HS-27A (cell line): ENCODE data around the gene HLA-G.

Experiments used
- DNase-seq: peaks from one replicate; pipeline ENCODE4 v3.0.0-alpha.2; 2012; ENCODE audit warnings: low read depth, missing footprints

Gene HLA-G

DNA sequence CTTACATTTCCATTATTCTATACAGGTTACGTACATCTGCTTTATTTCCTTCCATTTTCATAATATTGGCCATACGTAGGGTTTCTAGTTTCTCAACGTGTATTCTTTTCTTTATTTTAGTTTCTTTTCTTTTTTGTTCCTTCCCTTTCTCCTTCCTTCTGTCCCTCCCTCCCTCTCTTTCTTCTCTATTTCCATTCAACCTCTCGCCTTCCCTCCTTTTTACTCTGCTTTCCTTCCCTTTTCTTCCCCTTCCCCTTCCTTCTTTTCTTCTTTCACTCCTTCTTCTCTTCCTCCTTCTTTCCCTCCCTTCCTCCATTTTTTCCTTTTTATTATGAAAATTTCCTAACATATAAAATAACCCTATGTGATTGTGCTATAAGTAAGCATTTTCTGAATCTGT, 8.7 kb upstream of the HLA-G start:
- no peak for DNase-seq

DNA sequence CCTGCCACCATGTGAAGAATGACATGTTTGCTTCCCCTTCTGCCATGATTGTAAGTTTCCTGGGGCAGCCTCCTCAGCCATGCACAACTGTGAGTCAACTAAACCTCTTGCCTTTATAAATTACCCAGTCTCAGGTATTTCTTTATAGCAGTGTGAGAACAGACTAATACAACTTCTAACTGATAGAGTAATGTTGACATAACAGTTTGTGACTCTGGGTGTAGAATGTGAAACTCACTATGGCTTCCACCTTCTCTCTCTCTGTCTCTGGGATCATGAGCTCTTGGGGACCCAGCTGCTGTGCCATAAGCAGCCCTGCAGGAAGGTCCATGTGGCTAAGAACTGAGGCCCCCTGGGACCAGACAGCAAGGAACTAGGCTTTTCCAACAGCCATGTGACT, 3.5 kb upstream of the HLA-G start:
- DNase-seq: no peak

- no peak for DNase-seq
Observed at GRCh38 chr6:29825848-29826247, 1.8 kb upstream of the HLA-G start.

DNA sequence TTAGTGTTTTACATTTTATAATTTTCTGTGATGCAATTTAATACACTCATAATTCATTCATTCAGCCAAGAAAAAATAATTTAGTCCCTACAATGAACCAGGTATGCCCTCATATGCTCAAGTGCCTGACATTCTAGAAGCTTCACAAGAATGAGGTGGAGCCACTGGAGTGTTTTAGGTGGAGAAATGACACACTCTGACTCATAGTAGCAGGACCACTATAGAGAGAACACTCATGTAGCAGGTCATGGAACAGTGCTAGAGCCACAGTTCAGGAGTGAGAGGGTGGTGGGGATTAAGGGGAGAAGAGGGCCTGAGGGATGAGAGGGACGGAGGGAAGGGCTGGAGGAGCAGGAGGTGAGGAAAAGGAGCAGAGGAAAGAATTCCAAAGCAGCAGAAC, 1.4 kb upstream of the HLA-G start:
- no peak for DNase-seq

DNA sequence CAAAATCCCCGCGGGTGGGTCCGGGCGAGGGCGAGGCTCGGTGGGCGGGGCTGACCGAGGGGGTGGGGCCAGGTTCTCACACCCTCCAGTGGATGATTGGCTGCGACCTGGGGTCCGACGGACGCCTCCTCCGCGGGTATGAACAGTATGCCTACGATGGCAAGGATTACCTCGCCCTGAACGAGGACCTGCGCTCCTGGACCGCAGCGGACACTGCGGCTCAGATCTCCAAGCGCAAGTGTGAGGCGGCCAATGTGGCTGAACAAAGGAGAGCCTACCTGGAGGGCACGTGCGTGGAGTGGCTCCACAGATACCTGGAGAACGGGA, 809 bp downstream of the HLA-G start:
- no peak for DNase-seq

GRCh38 chr6:29829766-29830165, 2.1 kb downstream of the HLA-G start:
- no peak for DNase-seq

GRCh38 chr6:29830409-29830808, 2.8 kb downstream of the HLA-G start:
- no peak for DNase-seq

GRCh38 chr6:29831776-29832175, 4.2 kb downstream of the HLA-G start:
- no peak for DNase-seq

DNA sequence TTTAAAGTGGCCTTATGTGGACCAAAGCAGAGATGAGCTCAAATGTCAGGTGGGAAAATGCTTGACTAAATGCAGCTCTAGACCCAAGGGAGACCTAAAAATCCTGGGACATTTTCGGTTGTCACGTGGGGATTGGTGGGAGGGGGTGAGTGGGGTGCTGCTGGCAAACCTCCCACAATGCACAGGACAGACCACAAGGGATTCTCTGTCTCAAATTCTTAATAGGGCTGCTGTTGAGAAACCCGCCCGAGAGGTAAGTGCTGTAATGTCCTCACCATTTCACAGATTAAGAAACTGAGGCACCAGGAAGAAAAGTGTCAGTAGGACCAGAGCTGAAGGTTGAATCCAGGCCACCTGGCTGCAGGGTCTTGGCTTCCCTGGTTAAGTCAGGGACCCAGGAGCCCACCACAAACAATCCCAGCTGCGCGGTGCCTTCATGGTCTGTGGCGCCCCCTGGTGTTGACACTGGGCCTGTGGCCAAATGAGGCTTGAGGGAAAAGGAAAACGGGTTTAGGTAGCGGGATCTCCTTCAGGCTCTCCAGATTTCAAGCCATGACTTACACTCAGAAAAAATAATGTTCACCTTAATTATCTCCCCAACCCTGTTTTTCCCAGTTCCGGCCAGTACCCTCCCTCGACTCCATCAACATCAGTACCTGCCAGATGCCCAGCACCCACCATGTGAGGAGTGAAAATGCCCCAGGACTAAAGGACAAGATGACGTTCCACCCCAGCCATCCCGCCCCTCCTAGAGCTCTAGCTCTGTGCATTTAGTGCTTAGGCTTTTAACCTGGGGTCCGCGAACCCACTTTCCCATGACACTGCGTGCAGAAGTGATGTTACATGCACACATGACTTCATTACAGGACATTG, 7.2 kb downstream of the HLA-G start:
- DNase-seq: no peak

GRCh38 chr6:29839917-29840316, 12.3 kb downstream of the HLA-G start:
- DNase-seq: no peak

GRCh38 chr6:29841030-29841429, 13.4 kb downstream of the HLA-G start:
- no peak for DNase-seq

DNA sequence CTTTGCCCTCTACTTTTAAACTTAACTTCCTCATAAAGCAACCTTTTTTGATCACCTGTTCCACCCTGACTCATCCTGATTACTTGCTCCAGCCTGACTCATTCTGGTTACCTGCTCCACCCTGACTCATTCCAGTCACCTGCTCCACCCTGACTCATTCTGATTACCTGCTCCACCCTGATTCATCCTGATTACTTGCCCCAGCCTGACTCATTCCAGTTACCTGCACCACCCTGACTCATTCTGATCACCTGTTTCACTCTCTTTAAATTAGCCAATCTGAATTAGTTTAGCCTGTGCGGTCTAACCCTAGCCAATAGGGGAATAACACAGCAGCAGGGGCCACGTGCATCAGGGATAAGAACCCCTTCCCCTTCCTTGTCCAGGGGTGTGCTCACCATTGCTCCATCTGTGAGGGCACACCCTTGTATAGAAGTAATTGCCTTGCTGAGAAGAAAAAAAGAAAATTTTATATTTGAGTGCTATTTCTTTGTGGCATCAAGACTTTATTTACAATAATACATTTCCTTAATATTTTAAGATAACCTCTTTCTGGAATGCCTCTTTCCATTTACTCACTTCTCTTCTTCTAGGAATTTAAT, 17.9 kb downstream of the HLA-G start:
- DNase-seq: no peak

DNA sequence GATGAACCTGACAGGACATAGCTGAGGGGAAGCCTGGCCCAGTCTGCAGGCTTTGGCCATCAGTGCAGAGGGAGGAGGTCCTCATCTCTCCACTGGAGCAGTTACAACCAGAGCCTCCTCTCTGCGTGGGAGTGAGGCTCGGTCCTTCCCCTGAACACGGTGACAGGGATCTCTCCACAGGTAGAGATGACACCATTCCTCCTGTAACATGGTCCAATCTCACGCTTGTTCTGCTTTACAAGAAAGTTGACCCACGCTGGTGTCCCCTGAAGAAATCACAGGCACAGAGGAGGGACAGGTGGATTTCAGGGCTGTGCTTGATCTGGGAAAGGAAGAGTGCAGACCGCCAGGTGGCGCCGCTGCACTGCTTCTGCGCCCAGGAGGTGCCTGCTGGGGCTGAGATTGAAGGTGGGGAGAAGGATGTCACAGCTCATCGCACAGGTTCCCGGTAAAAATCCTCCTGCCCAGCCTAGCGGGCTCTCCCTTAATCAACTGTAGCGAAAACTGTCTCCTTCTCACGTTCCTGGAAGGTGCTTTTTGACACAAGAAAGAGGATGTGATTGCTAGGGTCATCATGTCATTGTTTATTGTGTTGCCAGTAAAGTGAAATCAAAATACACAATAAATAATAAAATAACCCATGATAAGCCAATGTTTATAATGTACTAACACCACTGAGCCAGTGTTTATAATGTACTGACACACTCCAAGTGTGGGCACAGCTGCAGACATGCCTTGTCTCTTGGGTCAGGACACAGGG, 20.4 kb downstream of the HLA-G start:
- peak; percentile 33 for DNase-seq

DNA sequence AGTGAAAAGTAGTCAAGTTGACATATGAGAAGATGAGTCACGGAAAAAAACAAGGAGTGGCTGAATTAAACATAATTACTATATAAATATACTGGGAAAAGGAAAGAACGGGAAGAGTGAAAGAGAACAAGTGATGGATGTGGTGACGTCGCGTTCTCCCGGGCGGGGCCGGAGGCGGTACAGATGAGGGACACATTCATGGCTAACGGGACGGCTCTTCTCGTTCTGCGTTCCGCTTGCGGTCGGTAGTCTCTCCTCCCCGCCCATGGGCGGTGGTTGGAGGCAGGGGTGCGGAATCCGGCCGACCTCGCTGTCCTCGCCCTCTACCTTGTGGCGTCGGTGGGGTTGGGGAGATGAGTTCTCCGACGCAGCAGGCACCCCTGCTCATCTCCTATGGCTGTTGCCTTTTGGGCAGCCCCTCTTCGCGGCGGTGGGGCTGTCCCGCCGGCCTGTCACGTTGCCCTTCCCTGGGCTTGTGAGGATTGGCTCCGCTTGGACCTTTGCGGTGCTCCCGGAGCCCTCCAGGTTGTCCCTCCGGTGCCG, 22.5 kb downstream of the HLA-G start:
- DNase-seq: no peak

DNA sequence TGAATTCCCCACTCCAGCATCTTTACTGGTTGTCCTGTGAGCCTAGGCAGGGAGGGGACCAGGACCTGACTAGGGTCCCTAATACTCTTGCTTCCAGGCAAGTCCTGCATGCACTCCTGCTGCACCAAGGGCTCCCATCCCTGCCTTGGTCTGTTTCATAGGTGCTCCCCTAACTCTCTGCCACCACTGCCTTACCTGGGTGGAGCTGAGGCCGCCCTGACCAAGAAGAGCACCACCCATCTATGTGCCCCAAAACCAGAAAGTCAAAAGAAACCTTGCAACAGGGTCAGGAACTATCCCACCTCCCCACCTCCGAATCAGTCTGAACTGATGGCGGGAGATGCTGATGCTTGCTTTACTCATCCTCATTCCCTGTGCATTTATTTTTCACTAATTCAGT, 23.6 kb downstream of the HLA-G start:
- no peak for DNase-seq

GRCh38 chr6:29853245-29853644, 25.6 kb downstream of the HLA-G start:
- no peak for DNase-seq

GRCh38 chr6:29858006-29858405, 30.4 kb downstream of the HLA-G start:
- no peak for DNase-seq

GRCh38 chr6:29861521-29862255, 34.1 kb downstream of the HLA-G start:
- DNase-seq: no peak

- DNase-seq: no peak
Observed at GRCh38 chr6:29864037-29864810, 36.6 kb downstream of the HLA-G start.

- no peak for DNase-seq
Observed at GRCh38 chr6:29865631-29866030, 38.0 kb downstream of the HLA-G start.

DNA sequence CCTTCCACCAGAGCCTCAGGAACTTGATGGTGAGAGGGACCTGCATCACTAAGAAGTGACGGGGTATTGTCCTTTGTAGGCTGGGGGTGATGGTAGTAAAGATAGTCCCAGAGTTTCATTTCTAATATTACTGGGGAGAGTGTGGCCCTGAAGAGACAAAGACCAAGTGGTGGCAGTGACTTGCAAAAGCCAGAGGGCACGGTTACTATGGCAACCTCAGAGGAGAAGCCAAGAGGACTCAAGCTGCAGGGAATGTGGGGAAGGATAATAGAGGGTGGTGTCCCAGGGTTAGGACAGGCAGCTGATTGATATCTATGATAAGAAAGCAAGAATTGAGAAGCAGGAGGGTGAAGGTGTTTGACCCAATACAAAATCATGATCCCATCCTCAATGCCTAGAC, 42.5 kb downstream of the HLA-G start:
- DNase-seq: no peak
